Lung (tissue), 12 donors: ENCODE data around the gene YY1AP1. TPM values are rescaled to one million over a fixed set of nuclear protein-coding genes. Genes with fewer than 3 reads are reported as not detected.
A peak's percentile ranks its signal among the peaks of the same experiment; 100 is the strongest.

Experiments
- ATAC-seq: fragments of 200-7000 bp; cut with Tn5 transposase; one replicate; pipeline ENCODE4 v1.9.1; 2020; ENCODE audit warnings: moderate number of reproducible peaks; ENCODE audit not compliant: insufficient read depth, low FRiP score
- DNase-seq, 3 donors: peaks; one replicate each; pipeline ENCODE4 v3.0.0-alpha.2; 2013 to 2017
- H3K27ac ChIP-seq, 2 donors: one replicate each; pipeline ENCODE4 v1.5.1; 2013; ENCODE audit warnings: mild to moderate bottlenecking in 2 of 2, moderate library complexity in 2 of 2, control low read depth in 1 of 2, inconsistent platforms in 1 of 2, low read depth in 1 of 2, low read length in 1 of 2
- H3K27me3 ChIP-seq, 3 donors: one replicate each; pipeline ENCODE4 v1.5.1; 2013; ENCODE audit warnings: low read length in 2 of 3; ENCODE audit not compliant: control insufficient read depth in 3 of 3, insufficient read depth in 3 of 3
- H3K36me3 ChIP-seq, 4 donors: one replicate each; pipeline ENCODE4 v1.5.1; 2013; ENCODE audit warnings: low read length in 4 of 4, mild to moderate bottlenecking in 1 of 4, moderate library complexity in 1 of 4; ENCODE audit not compliant: control insufficient read depth in 4 of 4, insufficient read depth in 4 of 4
- H3K4me1 ChIP-seq, 5 donors: one replicate each; pipeline ENCODE4 v1.5.1; 2013; ENCODE audit warnings: low read length in 5 of 5, mild to moderate bottlenecking in 2 of 5, moderate library complexity in 1 of 5; ENCODE audit not compliant: control insufficient read depth in 5 of 5, insufficient read depth in 5 of 5
- H3K4me3 ChIP-seq: one replicate; pipeline ENCODE4 v1.5.1; 2013; ENCODE audit warnings: mild to moderate bottlenecking, control low read depth, moderate library complexity
- H3K9ac ChIP-seq, 2 donors: one replicate each; pipeline ENCODE4 v1.5.1; 2013; ENCODE audit warnings: low read length in 2 of 2, control low read depth in 1 of 2; ENCODE audit not compliant: insufficient read depth in 1 of 2
- H3K9me3 ChIP-seq, 4 donors: one replicate each; pipeline ENCODE4 v1.5.1; 2013; ENCODE audit warnings: low read length in 3 of 4, mild to moderate bottlenecking in 1 of 4, moderate library complexity in 1 of 4; ENCODE audit not compliant: control insufficient read depth in 4 of 4, insufficient read depth in 3 of 4
- WGBS, 2 donors: extraction: QIAGEN DNeasy Blood & Tissue Kit; methylation state at CpG; one replicate each; pipeline ENCODE4 v1.1.7; 2013; 5-methylcytosine and 5-hydroxymethylcytosine counted together
- polyA plus RNA-seq, 2 donors: library from polyadenylated mRNA; stranded (reverse); fragments of 200-250 nt; gene quantifications; one replicate each; pipeline ENCODE4 v1.2.1, GENCODE V29; 2013
- total RNA-seq, 2 donors: library from RNA; depleted of rRNA in 1 of 2; stranded (reverse); fragments of >200 nt in 1 of 2; gene quantifications; one replicate each; pipeline ENCODE4 v1.2.1, GENCODE V29; 2014 to 2021
- TF ChIP-seq, protein P1 (sequence below): IDR thresholded peaks from 2 replicates; pipeline ENCODE4 v1.5.1; 2012; ENCODE audit warnings: mild to moderate bottlenecking; ENCODE audit errors: control extremely low read depth, extremely low read depth
- donor health status: control.
- donor health status: control.
- donor health status: Bipolar disorder and iron deficiency.
- donor health status: healthy.
- donor health status: DM: yes; HTN: yes; CAD: no.

YY1AP1 gene
- total and polyA plus RNA-seq, 4 donors = 25.7 to 177 (median 48.3) TPM

DNA sequence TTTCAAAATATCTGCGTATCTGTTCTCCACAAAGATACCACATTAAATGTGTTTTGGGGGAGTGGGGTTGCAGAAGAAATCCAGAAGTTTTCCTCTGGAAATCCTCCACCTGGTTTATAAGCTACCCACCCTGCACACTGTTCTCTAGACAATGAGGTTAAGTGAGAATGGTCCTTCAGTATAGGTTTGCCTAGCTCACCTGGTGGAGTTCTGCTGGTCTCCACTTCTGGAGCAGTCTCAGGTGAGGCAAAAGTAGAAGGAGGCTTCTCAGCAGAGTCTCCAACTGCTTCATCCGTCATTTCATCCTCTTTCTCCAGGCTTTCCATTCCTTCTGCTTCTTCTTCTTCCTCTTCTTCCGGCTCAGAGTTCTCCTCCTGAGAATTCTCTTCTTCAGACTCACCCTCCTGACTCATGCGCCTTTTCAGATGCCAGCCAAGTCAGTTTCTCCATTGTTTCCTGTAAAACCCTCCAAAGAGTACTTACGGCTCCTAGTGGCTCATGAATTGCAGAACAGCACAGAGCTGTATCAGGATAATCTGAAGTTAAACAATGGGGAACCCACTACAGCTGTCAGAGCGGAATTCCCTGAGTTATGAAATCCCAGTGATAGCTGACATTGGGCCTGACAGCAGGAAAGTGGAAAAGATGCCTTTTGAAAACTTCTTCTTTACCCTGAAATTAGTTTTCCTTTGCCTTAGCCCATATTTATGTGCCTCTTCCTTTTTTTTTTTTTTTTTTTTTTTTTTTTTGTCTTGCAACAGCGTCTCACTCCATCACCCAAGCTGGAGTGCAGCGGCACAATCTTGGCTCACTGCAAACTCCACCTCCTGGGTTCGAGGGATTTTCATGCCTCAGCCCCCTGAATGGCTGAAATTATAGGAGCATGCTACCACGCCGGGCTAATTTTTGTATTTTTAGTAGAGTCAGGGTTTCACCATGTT, 40.1 kb downstream of the YY1AP1 start:
- Histone ChIP-seq H3K4me1 (peaks cover 0 to 19% (median 8%) of the 10 kb centered on the region in 5 donors), H3K27ac (peak overlapping the region in 1 of 2 donors; percentile 83), H3K27me3 (no peaks in the 10 kb centered on the region), H3K4me3 (no peak overlapping the region), H3K9me3 (no peaks in the 10 kb centered on the region), H3K9ac (no peak overlapping the region), H3K36me3 (no peaks in the 10 kb centered on the region)
- ATAC-seq = peak; percentile 87
- TF ChIP-seq, protein P1, sequence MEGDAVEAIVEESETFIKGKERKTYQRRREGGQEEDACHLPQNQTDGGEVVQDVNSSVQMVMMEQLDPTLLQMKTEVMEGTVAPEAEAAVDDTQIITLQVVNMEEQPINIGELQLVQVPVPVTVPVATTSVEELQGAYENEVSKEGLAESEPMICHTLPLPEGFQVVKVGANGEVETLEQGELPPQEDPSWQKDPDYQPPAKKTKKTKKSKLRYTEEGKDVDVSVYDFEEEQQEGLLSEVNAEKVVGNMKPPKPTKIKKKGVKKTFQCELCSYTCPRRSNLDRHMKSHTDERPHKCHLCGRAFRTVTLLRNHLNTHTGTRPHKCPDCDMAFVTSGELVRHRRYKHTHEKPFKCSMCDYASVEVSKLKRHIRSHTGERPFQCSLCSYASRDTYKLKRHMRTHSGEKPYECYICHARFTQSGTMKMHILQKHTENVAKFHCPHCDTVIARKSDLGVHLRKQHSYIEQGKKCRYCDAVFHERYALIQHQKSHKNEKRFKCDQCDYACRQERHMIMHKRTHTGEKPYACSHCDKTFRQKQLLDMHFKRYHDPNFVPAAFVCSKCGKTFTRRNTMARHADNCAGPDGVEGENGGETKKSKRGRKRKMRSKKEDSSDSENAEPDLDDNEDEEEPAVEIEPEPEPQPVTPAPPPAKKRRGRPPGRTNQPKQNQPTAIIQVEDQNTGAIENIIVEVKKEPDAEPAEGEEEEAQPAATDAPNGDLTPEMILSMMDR = peak; percentile 12
- DNase-seq = peak; percentile 44 to 87 (median 86)
- 33 to 34% methylated on average over 11 of the region's 11 CpGs for WGBS, 2 donors

DNA sequence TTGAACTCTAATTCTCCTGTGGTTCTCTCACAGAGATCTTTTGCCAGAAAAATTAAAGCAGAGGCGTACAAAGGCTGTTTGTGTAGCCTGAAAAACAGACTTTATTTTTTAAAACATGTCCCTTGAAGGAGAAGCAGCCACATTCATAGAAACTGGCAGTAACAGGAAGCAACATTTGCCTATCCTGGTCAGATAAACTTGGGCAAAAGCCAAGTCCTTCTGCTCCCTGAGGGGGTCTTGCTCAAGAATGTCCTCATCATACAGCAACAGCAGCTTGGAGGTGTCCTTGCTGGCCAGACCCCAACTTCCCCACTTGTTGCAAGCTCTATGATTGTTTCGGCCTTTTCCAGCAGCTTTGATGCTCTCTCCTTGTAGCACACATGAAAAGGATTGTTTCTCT, 42.3 kb downstream of the YY1AP1 start:
- peak; percentile 64 to 72 (median 67) for DNase-seq
- H3K27me3 ChIP-seq = no peaks in the 10 kb centered on the region
- no peak overlapping the region for H3K4me3 ChIP-seq
- no peak overlapping the region for H3K27ac ChIP-seq
- 46 to 71% methylated on average over 2 of the region's 2 CpGs for WGBS, 2 donors
- TF ChIP-seq, protein P1 = no peak
- H3K4me1 ChIP-seq = peaks cover 0 to 19% (median 8%) of the 10 kb centered on the region in 5 donors
- H3K9me3 ChIP-seq = peaks cover 0 to 6% (median 2%) of the 10 kb centered on the region in 4 donors
- no peaks in the 10 kb centered on the region for H3K36me3 ChIP-seq
- ATAC-seq = no peak
- H3K9ac ChIP-seq = no peak overlapping the region

DNA sequence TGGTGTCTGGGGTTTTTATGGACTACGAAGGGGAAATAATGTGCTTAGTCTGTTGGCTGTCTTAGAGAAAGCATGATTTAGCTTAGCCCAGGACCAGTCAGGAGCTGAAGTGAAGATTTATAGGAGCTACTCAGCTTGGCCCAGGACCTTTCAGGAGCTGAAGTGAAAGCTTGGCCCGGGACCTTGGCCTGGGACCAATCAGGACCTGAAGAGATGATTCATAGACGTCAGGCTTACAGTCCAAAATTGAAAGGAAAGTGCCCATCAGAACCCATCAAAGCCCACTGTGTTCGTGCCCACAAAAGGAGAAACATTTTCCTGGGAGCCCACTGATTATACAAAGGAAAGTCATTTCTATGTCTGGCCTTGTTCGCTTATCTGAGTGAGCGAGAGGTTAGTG, 42.9 kb downstream of the YY1AP1 start:
- Histone ChIP-seq H3K9me3 (peaks cover 0 to 6% (median 2%) of the 10 kb centered on the region in 4 donors), H3K4me1 (peaks cover 0 to 19% (median 6%) of the 10 kb centered on the region in 5 donors), H3K27me3 (no peaks in the 10 kb centered on the region), H3K27ac (no peak overlapping the region), H3K36me3 (no peaks in the 10 kb centered on the region), H3K9ac (no peak overlapping the region), H3K4me3 (no peak overlapping the region)
- 72 to 79% methylated on average over 6 of the region's 6 CpGs for WGBS, 2 donors
- no peak for DNase-seq
- ATAC-seq = no peak
- TF ChIP-seq, protein P1 = no peak
